ENCODE data around the gene SULT1A2. TPM values are rescaled to one million over a fixed set of nuclear protein-coding genes. Genes with fewer than 3 reads are reported as not detected.

SULT1A2 gene
- total and polyA plus RNA-seq, 2 of the 4 experiments (the other 2 are of a cell fraction), result 0.09 TPM; not detected in 1

GRCh38 chr16:28603381-28604185, 6.7 kb upstream of the SULT1A2 start (continued):
- TF ChIP-seq SMC3 (IDR thresholded peaks at IDR 0.05; ENCODE audit: low read depth, low read length), result no peak

GRCh38 chr16:28602529-28602928, 5.7 kb upstream of the SULT1A2 start:
- TF ChIP-seq CTCF (conservative IDR thresholded peaks at IDR 0.05; ENCODE audit: low read depth, low read length) (no peak), BHLHE40 (IDR thresholded peaks at IDR 0.05; ENCODE audit: low read depth, low read length) (no peak), ELK1 (IDR thresholded peaks at IDR 0.05; ENCODE audit: borderline replicate concordance, low read depth, low read length) (no peak)
- Histone ChIP-seq H3K56ac (ENCODE audit: extremely low read depth, insufficient read depth, low read length) (no peak overlapping the region), H2BK120ac (ENCODE audit: low read depth, low read length) (no peak overlapping the region), H4K20me1 (ENCODE audit: insufficient read depth, low read length) (no peaks in the 10 kb centered on the region), H3K27ac (ENCODE audit: insufficient read depth, low read length) (no peak overlapping the region), H2AFZ (replicated peaks; ENCODE audit: low read length, poor library complexity) (no peak overlapping the region), H3K27me3 (ENCODE audit: control insufficient read depth, insufficient read depth, low read length) (peaks cover 35% of the 10 kb centered on the region), H3K4me1 (ENCODE audit: control insufficient read depth, insufficient read depth, low read length) (no peaks in the 10 kb centered on the region), H3K36me3 (ENCODE audit: control insufficient read depth, insufficient read depth, low read length) (no peaks in the 10 kb centered on the region), H3K9ac (ENCODE audit: low read depth, low read length) (no peak overlapping the region), H3K9me3 (ENCODE audit: control insufficient read depth, insufficient read depth, low read length) (no peaks in the 10 kb centered on the region), H3K23ac (ENCODE audit: low read depth, low read length) (no peak overlapping the region), H2BK15ac (ENCODE audit: low read depth, low read length) (no peak overlapping the region), H3K79me1 (ENCODE audit: low read depth in 1 of 2, low read length in 2 of 2) (no peaks in the 10 kb centered on the region), H3K4me3 (ENCODE audit: insufficient read depth, low read depth, low read length) (no peak overlapping the region), H3K9me1 (ENCODE audit: insufficient read depth, low read length) (no peaks in the 10 kb centered on the region), H4K5ac (ENCODE audit: low read depth, low read length) (no peak overlapping the region), H3K4me2 (ENCODE audit: low read depth, low read length) (no peak overlapping the region), H2AK9ac (replicated peaks; ENCODE audit: low read depth, low read length, poor library complexity) (no peak overlapping the region), H4K91ac (ENCODE audit: insufficient read depth, low read depth, low read length) (no peak overlapping the region), H4K8ac (ENCODE audit: low read depth in 2 of 2, low read length in 2 of 2) (no peak overlapping the region), H3K18ac (ENCODE audit: low read depth, low read length) (no peak overlapping the region), H3K4ac (ENCODE audit: low read depth, low read length) (no peak overlapping the region), H2BK20ac (ENCODE audit: low read depth, low read length) (no peak overlapping the region), H2BK5ac (ENCODE audit: low read depth, low read length, poor library complexity, severe bottlenecking) (no peak overlapping the region), H2AK5ac (ENCODE audit: low read depth, low read length) (no peak overlapping the region), H3K14ac (replicated peaks; ENCODE audit: low read depth, low read length) (no peak overlapping the region)
- WGBS, 2 experiments (ENCODE audit: extremely low coverage in 2 of 2, insufficient read length in 1 of 2), result no CpG with 5 or more reads among the region's 6 CpGs
- DNase-seq, result no peak
- no TSS peak for BruUV-seq (replicated peaks)
- ATAC-seq (ENCODE audit: low read depth), result no peak
- intact Hi-C loops (cut with micrococcal nuclease) (no loop called here), dilution Hi-C loops (cut with HindIII; ENCODE audit: low sequenced_read_pairs, unreplicated experiment) (no loop called here), in situ Hi-C loops (cut with MboI; ENCODE audit: low sequenced_read_pairs) (loop anchor here (10.0 kb wide), 1 partner anchor 308 kb away; the partner anchor contains the start of gene SBK1)
- ChIA-PET POLR2A (ENCODE audit: unreplicated experiment) (no interaction called here), CTCF (no interaction called here)

All from IMR-90 (cell line).